ENCODE measurements around the gene DDX55.
"Not testable (repeated sequence)": the region's sequence is repeated elsewhere in the genome, so short reads cannot be mapped to it uniquely, and the experiment has no call there.

The DDX55 gene, protein sequence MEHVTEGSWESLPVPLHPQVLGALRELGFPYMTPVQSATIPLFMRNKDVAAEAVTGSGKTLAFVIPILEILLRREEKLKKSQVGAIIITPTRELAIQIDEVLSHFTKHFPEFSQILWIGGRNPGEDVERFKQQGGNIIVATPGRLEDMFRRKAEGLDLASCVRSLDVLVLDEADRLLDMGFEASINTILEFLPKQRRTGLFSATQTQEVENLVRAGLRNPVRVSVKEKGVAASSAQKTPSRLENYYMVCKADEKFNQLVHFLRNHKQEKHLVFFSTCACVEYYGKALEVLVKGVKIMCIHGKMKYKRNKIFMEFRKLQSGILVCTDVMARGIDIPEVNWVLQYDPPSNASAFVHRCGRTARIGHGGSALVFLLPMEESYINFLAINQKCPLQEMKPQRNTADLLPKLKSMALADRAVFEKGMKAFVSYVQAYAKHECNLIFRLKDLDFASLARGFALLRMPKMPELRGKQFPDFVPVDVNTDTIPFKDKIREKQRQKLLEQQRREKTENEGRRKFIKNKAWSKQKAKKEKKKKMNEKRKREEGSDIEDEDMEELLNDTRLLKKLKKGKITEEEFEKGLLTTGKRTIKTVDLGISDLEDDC

DNA sequence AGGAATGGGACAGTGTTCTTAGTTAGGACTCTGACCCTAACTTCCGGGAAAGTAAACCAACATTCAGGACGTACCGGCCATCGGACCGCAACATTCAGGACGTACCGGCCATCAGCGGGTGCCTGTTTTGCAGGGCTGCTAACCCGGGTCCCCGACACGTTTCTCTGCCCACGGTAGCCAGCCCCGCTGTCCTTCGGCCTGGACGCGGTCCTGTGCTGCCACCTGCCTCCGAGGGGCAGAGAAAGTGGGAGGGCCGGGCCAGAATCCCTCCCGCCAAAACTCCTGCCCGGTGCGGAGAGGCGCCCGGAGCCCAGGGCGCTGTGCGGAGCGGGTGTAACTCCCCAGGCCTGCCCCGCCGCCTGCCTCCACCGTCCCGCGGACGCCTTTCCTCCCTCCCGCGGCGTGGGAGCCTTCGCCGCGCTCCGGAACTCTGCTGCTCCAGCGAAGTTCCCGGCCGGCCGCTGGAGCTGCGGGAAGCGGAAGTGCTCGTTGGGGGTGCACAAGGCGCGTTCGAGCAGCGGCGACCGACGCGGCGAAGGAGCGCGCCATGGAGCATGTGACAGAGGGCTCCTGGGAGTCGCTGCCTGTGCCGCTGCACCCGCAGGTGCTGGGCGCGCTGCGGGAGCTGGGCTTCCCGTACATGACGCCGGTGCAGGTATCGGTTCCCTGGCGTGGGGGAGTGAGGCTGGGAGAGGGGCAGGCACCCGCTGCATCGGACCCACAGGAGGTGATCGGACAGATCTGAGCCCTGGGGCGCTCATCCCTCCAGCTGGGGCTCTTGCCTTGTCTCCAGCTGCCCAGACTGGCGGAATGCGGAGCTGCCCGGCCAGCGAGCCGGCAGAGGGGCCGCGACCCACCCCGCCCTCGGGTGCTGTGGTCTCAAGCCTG is at the start of gene DDX55:
DDX55 (plus strand) TSS at position 498 of the 888 bp plus-strand sequence; CDS start at position 548, 50 bp downstream.
- Mint-ChIP-seq H3K4me3 (peak within 1 kb of the TSS; percentile 89 to 99), H3K27me3 (no peaks in the 10 kb centered on the region)

DNA sequence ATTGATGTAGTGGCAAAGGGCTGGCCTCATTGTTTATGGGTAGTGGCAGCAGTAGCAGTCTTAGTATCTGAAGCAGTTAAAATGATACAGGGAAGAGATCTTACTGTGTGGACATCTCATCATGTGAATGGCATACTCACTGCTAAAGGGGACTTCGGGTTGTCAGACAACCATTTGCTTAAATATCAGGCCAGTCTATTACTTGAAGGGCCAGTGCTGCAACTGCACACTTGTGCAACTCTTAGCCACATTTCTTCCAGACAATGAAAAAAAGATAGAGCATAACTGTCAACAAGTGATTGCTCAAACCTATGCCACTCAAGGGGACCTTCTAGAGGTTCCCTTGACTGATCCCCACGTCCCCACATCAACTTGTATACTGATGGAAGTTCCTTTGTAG is 47.8 kb upstream of the DDX55 start:
- not testable (repeated sequence) for H3K9me3 Mint-ChIP-seq; DNase-seq; ATAC-seq (replicated peaks); H3K36me3 Mint-ChIP-seq; H3K27me3 Mint-ChIP-seq; H3K27ac Mint-ChIP-seq; H3K4me3 Mint-ChIP-seq; H3K4me1 Mint-ChIP-seq

More for the DNA sequence above, at the start of gene DDX55:
- Mint-ChIP-seq H3K4me1 (peaks cover 16 to 21% of the 10 kb centered on the region in 2 donors), H3K36me3 (peaks cover 11 to 39% of the 10 kb centered on the region in 2 donors), H3K9me3 (peaks cover 0 to 2% of the 10 kb centered on the region in 2 donors), H3K27ac (peak within 1 kb of the TSS; percentile 99)
- ATAC-seq (replicated peaks) (peak; percentile 95 to 96), DNase-seq (peak; percentile 83)

DNA sequence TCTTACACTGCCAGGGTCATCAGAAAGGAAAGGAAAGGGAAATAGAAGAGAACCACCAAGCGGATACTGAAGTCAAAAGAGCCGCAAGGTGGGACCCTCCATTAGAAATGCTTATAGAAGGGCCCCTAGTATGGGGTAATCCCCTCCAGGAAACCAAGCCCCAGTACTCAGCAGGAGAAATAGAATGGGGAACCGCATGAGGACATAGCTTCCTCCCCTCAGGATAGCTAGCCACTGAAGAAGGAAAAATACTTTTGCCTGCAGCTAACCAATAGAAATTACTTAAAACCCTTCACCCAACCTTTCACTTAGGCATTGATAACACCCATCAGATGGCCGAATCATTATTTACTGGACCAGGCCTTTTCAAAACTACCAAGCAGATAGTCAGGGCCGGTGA is 47.1 kb upstream of the DDX55 start:
- not testable (repeated sequence) for H3K27me3 Mint-ChIP-seq; ATAC-seq (replicated peaks)

DNA sequence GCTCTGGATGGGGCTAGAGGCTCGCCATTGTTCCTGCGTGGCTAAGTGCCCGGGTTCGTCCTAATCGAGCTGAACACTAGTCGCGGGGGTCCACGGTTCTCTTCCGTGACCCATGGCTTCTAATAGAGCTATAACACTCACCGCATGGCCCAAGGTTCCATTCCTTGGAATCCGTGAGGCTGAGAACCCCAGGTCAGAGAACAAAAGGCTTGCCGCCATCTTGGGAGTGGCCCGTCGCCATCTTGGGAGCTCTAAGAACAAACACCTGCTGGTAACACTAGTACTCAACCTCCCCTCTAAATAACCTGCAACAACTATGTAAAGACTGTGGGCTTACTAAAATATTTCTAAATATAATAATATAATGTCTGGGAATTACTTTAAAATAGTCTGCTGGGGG is 43.4 kb upstream of the DDX55 start:
- H3K27me3 Mint-ChIP-seq = peaks cover 5 to 12% of the 10 kb centered on the region in 2 donors
- H3K9me3 Mint-ChIP-seq; H3K27ac Mint-ChIP-seq; H3K4me1 Mint-ChIP-seq; DNase-seq; ATAC-seq (replicated peaks); H3K4me3 Mint-ChIP-seq; H3K36me3 Mint-ChIP-seq: not testable (repeated sequence)

More for the DNA sequence above, 47.1 kb upstream of the DDX55 start:
- H3K4me1 Mint-ChIP-seq, DNase-seq, H3K9me3 Mint-ChIP-seq, H3K4me3 Mint-ChIP-seq, H3K36me3 Mint-ChIP-seq, H3K27ac Mint-ChIP-seq: not testable (repeated sequence)

DNA sequence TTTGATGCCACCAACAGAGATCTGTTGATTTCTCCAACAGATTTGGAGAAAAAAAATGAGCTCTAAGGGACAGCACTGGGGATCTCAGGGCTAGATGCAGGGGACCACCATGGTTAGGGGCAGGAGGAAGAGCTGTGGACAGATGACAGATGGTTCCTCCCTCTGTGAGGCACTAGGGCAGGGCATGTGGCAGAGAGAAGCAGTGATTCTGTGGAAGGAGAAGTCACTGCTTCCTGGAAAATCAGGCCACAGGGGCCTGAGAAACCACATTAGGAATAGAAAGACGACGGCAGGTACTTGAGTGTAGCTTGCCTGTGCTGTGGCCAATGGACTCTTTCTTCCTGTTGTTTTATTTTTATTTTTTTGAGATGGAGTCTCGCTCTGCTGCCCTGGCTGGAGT is 42.4 kb upstream of the DDX55 start:
- peaks cover 5 to 12% of the 10 kb centered on the region in 2 donors for H3K27me3 Mint-ChIP-seq
- DNase-seq (no peak), ATAC-seq (replicated peaks) (no peak)
- no peak overlapping the region for H3K27ac Mint-ChIP-seq
- H3K36me3 Mint-ChIP-seq = no peaks in the 10 kb centered on the region
- no peak overlapping the region for H3K4me3 Mint-ChIP-seq
- no peaks in the 10 kb centered on the region for H3K9me3 Mint-ChIP-seq
- H3K4me1 Mint-ChIP-seq = peaks cover 0 to 2% of the 10 kb centered on the region in 2 donors

DNA sequence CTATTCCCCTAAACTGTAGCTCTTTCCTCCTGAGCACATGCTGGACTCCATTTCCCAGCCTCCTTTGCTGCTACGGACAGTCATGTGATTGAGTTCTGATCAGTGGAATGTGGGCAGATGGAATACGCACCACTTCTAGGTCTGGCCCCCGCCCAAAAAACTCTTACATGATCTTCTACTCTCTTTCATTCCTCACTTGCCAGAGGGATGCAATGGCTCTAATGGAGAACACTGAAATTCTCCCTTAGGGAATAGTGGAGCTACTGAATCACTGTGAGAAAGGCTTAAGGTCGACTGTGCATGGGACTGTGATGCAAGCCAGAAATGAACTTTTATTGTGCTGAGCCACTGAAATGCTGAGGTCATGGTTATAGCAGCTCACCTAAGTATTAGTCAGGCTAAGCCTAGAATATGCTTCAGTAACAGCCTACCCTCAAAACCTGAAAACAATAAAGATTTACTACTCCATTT is 30.5 kb upstream of the DDX55 start:
- peaks cover 12 to 25% of the 10 kb centered on the region in 2 donors for H3K27me3 Mint-ChIP-seq
- ATAC-seq (replicated peaks) (no peak), DNase-seq (no peak)
- H3K9me3 Mint-ChIP-seq = no peaks in the 10 kb centered on the region
- no peaks in the 10 kb centered on the region for H3K36me3 Mint-ChIP-seq
- no peak overlapping the region for H3K4me3 Mint-ChIP-seq
- no peak overlapping the region for H3K27ac Mint-ChIP-seq
- H3K4me1 Mint-ChIP-seq = no peaks in the 10 kb centered on the region

DNA sequence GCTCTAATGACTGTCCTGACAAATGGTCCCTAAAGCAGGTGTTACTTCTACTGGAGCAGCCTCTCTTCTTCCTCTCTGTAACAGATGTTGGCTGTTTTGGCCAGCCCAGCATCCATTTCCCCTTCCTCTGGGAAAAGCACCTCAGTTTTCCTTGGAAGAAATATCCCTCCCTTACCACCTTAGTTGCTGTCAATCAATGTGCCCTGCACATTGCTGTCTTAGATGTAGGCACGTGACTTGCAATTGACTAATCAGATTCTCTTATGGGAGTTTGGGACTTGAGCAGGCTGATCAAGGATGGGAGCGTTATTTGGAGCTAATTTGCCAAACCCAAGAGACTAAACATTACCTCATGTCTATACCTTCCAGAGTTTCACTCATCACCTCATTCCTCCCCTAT is 29.5 kb upstream of the DDX55 start:
- no peak for ATAC-seq (replicated peaks)
- Mint-ChIP-seq H3K4me1 (no peaks in the 10 kb centered on the region), H3K27me3 (peaks cover 12 to 25% of the 10 kb centered on the region in 2 donors)

DNA sequence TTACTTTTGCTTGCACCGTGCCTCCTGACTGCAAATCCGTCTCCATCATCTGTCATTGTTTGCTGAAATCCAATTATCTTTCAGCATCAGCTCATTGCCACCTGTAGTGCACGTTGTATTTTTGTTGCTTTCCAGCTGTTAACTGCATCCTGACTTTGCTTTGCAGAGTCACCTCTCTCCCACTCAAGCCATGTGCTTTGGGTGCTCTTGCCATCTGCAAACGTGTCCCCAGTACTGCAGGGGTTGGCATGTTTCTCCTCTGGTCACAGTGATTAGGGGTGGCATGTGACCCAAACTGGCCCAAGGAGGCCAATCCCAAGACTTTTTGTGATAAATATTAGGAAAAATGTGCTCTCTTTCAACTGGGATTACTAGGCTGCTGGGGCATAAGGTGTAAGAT is 28.0 kb upstream of the DDX55 start:
- DNase-seq (no peak), ATAC-seq (replicated peaks) (no peak)
- no peak overlapping the region for H3K27ac Mint-ChIP-seq
- no peaks in the 10 kb centered on the region for H3K36me3 Mint-ChIP-seq
- H3K4me1 Mint-ChIP-seq = no peaks in the 10 kb centered on the region
- H3K27me3 Mint-ChIP-seq = peaks cover 10 to 22% of the 10 kb centered on the region in 2 donors
- no peaks in the 10 kb centered on the region for H3K9me3 Mint-ChIP-seq
- no peak overlapping the region for H3K4me3 Mint-ChIP-seq

More for the DNA sequence above, 29.5 kb upstream of the DDX55 start:
- DNase-seq = no peak
- Mint-ChIP-seq H3K36me3 (no peaks in the 10 kb centered on the region), H3K27ac (no peak overlapping the region), H3K9me3 (no peaks in the 10 kb centered on the region), H3K4me3 (no peak overlapping the region)

DNA sequence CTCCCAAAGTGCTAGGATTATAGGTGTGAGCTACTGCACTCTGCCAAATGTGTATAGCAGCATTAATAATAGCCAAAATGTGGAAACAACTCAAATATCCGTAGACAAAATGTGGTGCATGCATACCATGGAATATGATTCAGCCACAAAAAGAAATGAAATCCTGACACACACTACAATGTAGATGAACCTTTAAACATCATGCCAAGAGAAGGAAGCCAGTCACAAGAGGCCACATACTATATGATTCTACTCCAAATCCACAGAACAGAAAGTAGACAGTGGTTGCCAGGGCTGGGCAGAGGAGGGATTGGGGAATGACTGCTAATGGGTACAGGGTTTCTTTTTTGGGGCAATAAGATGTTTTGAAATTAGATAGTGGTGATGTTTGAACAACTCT is 25.3 kb upstream of the DDX55 start:
- ATAC-seq (replicated peaks) (no peak), DNase-seq (no peak)
- Mint-ChIP-seq H3K9me3 (no peaks in the 10 kb centered on the region), H3K4me3 (no peak overlapping the region), H3K27me3 (no peaks in the 10 kb centered on the region), H3K27ac (no peak overlapping the region), H3K36me3 (peaks cover 0 to 1% of the 10 kb centered on the region in 2 donors), H3K4me1 (no peaks in the 10 kb centered on the region)

DNA sequence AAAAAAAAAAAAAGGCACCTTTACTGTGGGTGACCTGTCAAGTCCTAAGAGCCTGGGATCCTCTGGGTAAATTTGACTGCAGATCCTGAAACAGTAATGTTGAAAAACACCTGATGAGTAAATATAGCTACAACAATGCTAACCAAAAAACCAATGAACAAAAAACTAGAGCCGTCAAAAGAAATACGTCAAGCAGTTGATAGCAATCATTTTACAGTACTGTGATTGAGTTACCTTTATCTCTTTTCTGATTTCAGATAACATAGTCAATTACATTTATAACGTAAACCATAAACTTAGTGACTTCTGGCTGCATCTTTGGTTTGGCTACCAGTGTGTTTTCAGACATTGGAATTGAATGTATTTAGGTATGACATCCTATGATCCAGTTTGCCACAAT is 23.7 kb upstream of the DDX55 start:
- Mint-ChIP-seq H3K4me3 (no peak overlapping the region), H3K27ac (no peak overlapping the region), H3K36me3 (peaks cover 0 to 1% of the 10 kb centered on the region in 2 donors), H3K27me3 (no peaks in the 10 kb centered on the region), H3K4me1 (peaks cover 9 to 12% of the 10 kb centered on the region in 2 donors), H3K9me3 (no peaks in the 10 kb centered on the region)
- no peak for DNase-seq
- no peak for ATAC-seq (replicated peaks)

DNA sequence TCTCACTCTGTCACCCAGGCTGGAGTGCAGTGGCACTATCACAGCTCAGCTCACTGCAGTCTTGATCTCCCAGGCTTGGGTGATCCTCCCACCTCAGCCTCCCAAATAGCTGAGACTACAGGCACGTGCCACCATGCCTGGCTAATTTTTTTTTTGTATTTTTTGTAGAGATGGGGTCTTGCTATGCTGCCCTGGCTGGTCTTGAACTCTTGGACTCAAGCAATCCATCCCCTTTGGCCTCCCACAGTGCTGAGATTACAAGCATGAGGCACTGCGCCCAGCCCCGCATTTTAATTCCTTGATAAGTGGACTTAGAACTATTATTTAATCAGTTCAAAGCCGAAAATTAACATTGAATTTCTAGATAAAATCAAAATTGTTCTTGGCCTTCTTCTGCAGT is 23.1 kb upstream of the DDX55 start:
- not testable (repeated sequence) for H3K9me3 Mint-ChIP-seq; ATAC-seq (replicated peaks); H3K27ac Mint-ChIP-seq; DNase-seq; H3K27me3 Mint-ChIP-seq; H3K4me3 Mint-ChIP-seq; H3K36me3 Mint-ChIP-seq
- H3K4me1 Mint-ChIP-seq = peaks cover 9 to 12% of the 10 kb centered on the region in 2 donors

DNA sequence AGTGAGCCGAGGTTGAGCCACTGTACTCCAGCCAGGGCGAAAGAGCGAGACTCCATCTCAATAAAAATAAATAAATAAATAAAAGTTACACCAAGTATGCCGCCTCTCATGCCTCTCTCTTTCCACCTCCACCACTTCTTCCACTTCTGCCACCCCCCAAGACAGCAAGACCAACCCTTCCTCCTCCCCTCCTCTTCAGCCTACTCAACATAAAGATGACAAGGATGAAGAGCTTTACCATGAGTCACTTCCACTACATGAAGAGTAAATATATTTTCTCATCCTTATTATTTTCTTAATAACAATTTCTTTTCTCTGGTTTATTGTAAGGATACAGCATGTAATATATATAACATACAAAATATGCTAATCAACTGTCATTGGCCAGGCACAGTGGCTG is 21.1 kb upstream of the DDX55 start:
- Mint-ChIP-seq H3K36me3 (peaks cover 0 to 1% of the 10 kb centered on the region in 2 donors), H3K27ac (no peak overlapping the region), H3K27me3 (no peaks in the 10 kb centered on the region), H3K9me3 (no peaks in the 10 kb centered on the region), H3K4me3 (no peak overlapping the region), H3K4me1 (peaks cover 13 to 19% of the 10 kb centered on the region in 2 donors)
- DNase-seq (no peak), ATAC-seq (replicated peaks) (no peak)

DNA sequence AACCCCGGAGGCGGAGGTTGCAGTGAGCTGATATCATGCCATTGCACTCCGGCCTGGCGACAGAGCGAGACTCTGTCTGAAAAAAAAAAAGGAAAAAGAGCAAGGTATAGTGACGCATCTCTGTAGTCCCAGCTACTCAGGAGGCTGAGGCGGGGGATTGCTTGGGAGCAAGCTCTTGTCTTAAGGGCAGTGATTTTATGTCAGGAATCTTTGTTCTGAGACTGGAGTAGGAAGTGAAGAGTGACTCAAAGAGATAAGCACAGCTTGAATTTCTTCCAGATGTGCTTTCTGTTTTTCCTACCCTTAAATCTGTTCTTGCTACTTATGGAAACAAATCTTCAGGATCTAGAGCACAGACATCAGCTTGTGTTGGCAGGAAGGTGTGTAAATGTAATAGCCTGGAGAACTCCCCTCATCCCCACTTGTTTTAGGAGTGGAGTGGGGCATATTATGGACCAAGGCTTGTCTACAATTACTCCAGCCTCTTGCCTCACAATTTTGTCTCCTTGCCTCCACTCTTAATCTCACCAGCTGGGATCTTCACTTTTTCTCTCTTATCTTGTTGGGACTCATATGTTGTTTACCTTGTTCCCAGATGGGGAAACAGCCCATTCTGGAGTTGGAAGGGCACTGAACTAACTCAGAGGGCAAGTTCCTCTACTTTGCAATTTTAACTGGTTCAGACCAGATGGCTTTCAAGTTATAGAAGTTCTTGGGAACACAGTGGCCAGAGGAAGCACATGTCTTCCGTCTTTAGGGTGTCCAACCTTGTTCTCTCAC is 10.0 kb upstream of the DDX55 start:
- no peaks in the 10 kb centered on the region for H3K9me3 Mint-ChIP-seq
- H3K27ac Mint-ChIP-seq = peak overlapping the region; percentile 14
- H3K27me3 Mint-ChIP-seq = no peaks in the 10 kb centered on the region
- DNase-seq (no peak), ATAC-seq (replicated peaks) (no peak)
- H3K4me3 Mint-ChIP-seq = no peak overlapping the region
- peaks cover 10 to 38% of the 10 kb centered on the region in 2 donors for H3K4me1 Mint-ChIP-seq
- peaks cover 22 to 25% of the 10 kb centered on the region in 2 donors for H3K36me3 Mint-ChIP-seq

All from stimulated activated naive B cell treated with anti-CD40 and anti-IgM and Interleukin-4, amounts not matched to agents 10 μg/mL and 1 μg/mL and 100 μg/mL, for 72 hours (primary cell).